Measurements from ENCODE around the gene SHB. TPM values are rescaled to one million over a fixed set of nuclear protein-coding genes. Genes with fewer than 3 reads are reported as not detected.

SHB gene
- total RNA-seq, 6 donors from 2014 or later: 29.3 to 51.2 (median 33.3) TPM

- DNase-seq: peak in 1 of 2 donors; percentile 90
- no peak for TF ChIP-seq EP300 (IDR thresholded peaks at IDR 0.05)
- no peak for TF ChIP-seq CTCF (IDR thresholded peaks at IDR 0.05)
- TF ChIP-seq POLR2A (IDR thresholded peaks at IDR 0.05): no peak
- TF ChIP-seq POLR2AphosphoS5 (IDR thresholded peaks at IDR 0.05): no peak
- no peaks in the 10 kb centered on the region for H3K9me3 ChIP-seq
Observed at GRCh38 chr9:38067859-38068681, 957 bp downstream of the SHB start.

GRCh38 chr9:38066914-38067858 lies 1.8 kb downstream of the SHB start:
- Histone ChIP-seq H3K36me3 (no peaks in the 10 kb centered on the region), H3K27me3 (no peaks in the 10 kb centered on the region), H3K4me1 (peaks cover 32 to 76% (median 53%) of the 10 kb centered on the region in 4 donors), H3K9me3 (no peaks in the 10 kb centered on the region), H3K27ac (peak overlapping the region; percentile 90 to 95 (median 92)), H3K4me3 (peak overlapping the region; percentile 70 to 98 (median 84))
- DNase-seq: peak; percentile 83 to 85
- TF ChIP-seq EP300 (IDR thresholded peaks at IDR 0.05): peak in 1 of 4 donors; percentile 47
- peak; percentile 43 to 72 for TF ChIP-seq POLR2AphosphoS5 (IDR thresholded peaks at IDR 0.05)
- no peak for TF ChIP-seq CTCF (IDR thresholded peaks at IDR 0.05)
- TF ChIP-seq POLR2A (IDR thresholded peaks at IDR 0.05): peak in 2 of 4 donors; percentile 19 to 45
- ATAC-seq (ENCODE audit: low FRiP score in 2 of 2): peak; percentile 46 to 47
- WGBS, 2 donors: 3 to 5% methylated on average over 28 to 46 of the region's 47 CpGs

More at GRCh38 chr9:38067859-38068681, 957 bp downstream of the SHB start:
- H3K27me3 ChIP-seq: no peaks in the 10 kb centered on the region
- H3K4me1 ChIP-seq: peaks cover 32 to 67% (median 48%) of the 10 kb centered on the region in 4 donors
- H3K27ac ChIP-seq: peak overlapping the region; percentile 90 to 95 (median 92)
- peak in 1 of 2 donors; percentile 2 for ATAC-seq (ENCODE audit: low FRiP score in 2 of 2)
- no peaks in the 10 kb centered on the region for H3K36me3 ChIP-seq
- WGBS, 2 donors: 1 to 6% methylated on average over 12 to 14 of the region's 107 CpGs
- peak overlapping the region; percentile 70 to 98 (median 84) for H3K4me3 ChIP-seq

DNA sequence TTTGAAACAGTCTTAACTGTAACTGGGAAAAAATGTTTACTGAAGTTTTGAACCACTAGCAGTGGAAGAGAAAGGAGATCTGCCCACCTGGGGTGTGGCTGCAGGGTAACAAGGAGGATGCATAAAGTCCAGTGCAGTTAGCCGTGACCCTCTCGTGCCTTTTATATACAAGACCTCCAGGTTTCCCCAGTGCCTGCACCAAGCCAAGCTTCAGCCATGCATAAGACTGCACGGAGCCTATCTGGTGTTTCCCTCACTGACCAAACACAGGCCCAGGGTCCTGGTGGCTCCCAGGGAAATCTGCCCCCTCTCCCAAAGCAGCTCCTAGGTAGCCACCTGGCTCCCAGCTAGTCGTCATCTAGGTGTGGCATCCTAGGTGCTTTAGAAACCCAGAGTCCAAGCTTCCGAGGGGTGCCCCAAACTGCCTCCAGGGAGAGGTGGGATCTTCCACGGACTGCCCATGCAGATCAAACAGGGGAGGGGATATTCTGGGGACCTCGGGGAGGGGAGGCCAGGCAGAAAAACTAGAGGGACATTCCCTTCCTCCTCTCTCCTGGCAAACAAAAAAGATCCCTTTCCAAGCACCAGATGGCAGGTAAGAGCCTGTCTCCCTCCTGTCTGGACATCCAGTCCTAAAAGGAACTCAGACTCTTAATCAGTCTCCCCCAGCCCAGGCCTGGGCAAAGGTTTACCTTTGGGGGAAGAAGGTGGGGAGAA lies 2.7 kb downstream of the SHB start:
- WGBS, 2 donors: 39 to 64% methylated on average over 4 to 7 of the region's 7 CpGs
- peaks cover 37 to 84% (median 59%) of the 10 kb centered on the region in 4 donors for H3K4me1 ChIP-seq
- DNase-seq (no peak), ATAC-seq (ENCODE audit: low FRiP score in 2 of 2) (no peak)
- H3K4me3 ChIP-seq: peak overlapping the region in 3 of 4 donors; percentile 74 to 98 (median 94)
- peak overlapping the region; percentile 90 to 95 (median 92) for H3K27ac ChIP-seq
- H3K27me3 ChIP-seq: no peaks in the 10 kb centered on the region
- no peaks in the 10 kb centered on the region for H3K9me3 ChIP-seq
- no peaks in the 10 kb centered on the region for H3K36me3 ChIP-seq
- TF ChIP-seq POLR2AphosphoS5 (IDR thresholded peaks at IDR 0.05) (no peak), CTCF (IDR thresholded peaks at IDR 0.05) (no peak), POLR2A (IDR thresholded peaks at IDR 0.05) (no peak), EP300 (IDR thresholded peaks at IDR 0.05) (no peak)

GRCh38 chr9:38065369-38066075 lies 3.5 kb downstream of the SHB start:
- Histone ChIP-seq H3K27ac (peak overlapping the region in 3 of 4 donors; percentile 38 to 95 (median 90)), H3K4me3 (peak overlapping the region in 1 of 4 donors; percentile 98), H3K27me3 (no peaks in the 10 kb centered on the region), H3K36me3 (no peaks in the 10 kb centered on the region), H3K9me3 (no peaks in the 10 kb centered on the region), H3K4me1 (peaks cover 39 to 84% (median 61%) of the 10 kb centered on the region in 4 donors)
- no peak for TF ChIP-seq EP300 (IDR thresholded peaks at IDR 0.05)
- TF ChIP-seq POLR2A (IDR thresholded peaks at IDR 0.05): no peak
- TF ChIP-seq CTCF (IDR thresholded peaks at IDR 0.05): no peak
- no peak for TF ChIP-seq POLR2AphosphoS5 (IDR thresholded peaks at IDR 0.05)
- WGBS, 2 donors: 76 to 82% methylated on average over 6 to 9 of the region's 9 CpGs
- no peak for DNase-seq
- no peak for ATAC-seq (ENCODE audit: low FRiP score in 2 of 2)
